H54 (cell line): Measurements from ENCODE around the gene S1PR3.

ENCODE experiments used
- DNase-seq: peaks from one replicate; pipeline ENCODE4 v3.0.0; 2011; ENCODE audit warnings: low spot score, mixed read lengths; ENCODE audit not compliant: insufficient read length
- FAIRE-seq: peaks from 3 replicates; lab custom pipeline; 2011; peaks lifted over from hg19 to GRCh38; lab: Jason Lieb, UNC
- POLR2A ChIP-seq: IDR thresholded peaks from 2 replicates; pipeline ENCODE4 v1.6.1; 2011; ENCODE audit warnings: low read depth, mild to moderate bottlenecking, low read length

Gene S1PR3

DNA sequence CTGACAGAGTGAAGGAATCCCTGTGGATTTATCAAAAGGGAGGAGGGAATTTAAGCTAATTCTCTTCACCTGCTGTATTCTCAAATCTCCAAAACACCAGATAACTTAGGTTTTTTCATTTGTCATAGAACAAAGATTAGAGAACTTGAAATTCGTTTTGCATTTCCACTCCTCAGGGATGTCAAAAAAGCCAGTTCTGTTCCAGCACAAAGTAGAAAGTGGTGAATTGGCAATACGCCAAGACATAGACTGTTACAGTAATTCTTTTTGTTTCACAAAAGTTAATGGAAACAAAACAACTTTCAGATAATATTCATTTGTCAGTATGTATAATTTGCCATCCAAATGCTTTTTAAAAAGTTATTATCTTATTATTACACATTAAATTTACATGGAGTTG is 15.0 kb downstream of the S1PR3 start:
- no peak for DNase-seq
- TF ChIP-seq POLR2A: no peak
- no peak for FAIRE-seq

- no peak for TF ChIP-seq POLR2A
- FAIRE-seq: no peak
- DNase-seq: no peak
Measured at GRCh38 chr9:89006996-89007967, 16.0 kb downstream of the S1PR3 start.

GRCh38 chr9:89008055-89008743 is 16.9 kb downstream of the S1PR3 start:
- no peak for FAIRE-seq

DNA sequence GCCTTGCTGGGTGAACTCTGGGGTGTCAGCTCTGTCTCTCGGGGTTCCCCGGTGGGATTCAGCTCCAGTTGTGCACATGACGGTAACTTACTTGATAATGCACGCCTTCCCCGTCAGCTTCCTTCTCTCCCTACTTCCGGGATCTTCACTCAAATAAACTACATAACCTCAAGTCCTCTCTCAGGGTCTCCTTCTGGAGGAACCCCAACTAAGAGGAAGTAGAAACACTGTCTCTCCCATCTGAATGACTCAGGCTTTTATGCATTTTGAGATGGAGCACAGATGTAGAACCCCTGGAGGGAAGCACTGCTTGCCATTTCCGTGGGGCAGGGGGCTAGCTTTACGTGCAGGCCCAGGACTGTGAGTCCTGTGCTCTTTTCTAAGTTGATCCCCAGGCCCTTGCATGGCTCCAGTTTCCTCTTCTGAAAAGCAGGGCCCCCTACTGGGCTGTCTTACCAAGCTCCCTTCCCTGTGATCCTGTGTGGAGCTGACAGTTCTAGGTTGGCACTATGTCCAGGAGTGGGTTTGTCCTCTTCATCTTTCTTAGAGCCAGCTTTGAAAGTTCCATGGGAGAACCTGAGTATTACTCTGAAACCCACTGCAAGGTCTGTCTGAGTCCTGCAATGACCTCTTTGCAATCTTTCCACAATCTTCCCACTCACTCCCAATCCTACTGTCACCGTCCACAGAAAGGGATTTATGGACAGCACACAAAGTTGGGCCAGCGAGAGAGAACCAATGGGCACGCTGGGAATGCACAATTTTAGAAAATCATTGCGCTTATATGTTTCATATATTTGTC is 17.7 kb downstream of the S1PR3 start:
- FAIRE-seq (no peak), DNase-seq (no peak)
- no peak for TF ChIP-seq POLR2A

More at GRCh38 chr9:89008055-89008743, 16.9 kb downstream of the S1PR3 start:
- TF ChIP-seq POLR2A: no peak
- DNase-seq: no peak

GRCh38 chr9:89009546-89009840 is 18.2 kb downstream of the S1PR3 start:
- DNase-seq (no peak), FAIRE-seq (no peak)
- TF ChIP-seq POLR2A: no peak

DNA sequence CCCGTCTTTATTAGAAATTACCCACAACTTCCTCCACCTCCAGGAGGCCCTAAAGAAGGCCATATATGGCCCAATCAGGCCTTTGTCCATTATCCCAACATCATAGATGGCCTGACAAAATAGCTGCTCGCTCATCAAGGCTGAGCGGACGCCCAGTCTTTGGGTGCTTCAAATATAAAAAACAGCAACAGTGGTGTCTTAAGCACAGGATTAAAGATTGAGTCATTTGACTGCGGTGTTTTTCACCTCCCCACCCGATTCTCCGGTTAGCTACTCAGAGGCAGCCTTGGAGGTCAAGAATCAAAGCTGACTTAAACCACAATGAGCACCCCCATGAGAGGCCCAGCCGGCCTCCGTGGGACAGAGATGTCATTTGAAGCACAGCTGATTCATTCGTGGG is 18.8 kb downstream of the S1PR3 start:
- no peak for FAIRE-seq
- DNase-seq: no peak
- TF ChIP-seq POLR2A: no peak

DNA sequence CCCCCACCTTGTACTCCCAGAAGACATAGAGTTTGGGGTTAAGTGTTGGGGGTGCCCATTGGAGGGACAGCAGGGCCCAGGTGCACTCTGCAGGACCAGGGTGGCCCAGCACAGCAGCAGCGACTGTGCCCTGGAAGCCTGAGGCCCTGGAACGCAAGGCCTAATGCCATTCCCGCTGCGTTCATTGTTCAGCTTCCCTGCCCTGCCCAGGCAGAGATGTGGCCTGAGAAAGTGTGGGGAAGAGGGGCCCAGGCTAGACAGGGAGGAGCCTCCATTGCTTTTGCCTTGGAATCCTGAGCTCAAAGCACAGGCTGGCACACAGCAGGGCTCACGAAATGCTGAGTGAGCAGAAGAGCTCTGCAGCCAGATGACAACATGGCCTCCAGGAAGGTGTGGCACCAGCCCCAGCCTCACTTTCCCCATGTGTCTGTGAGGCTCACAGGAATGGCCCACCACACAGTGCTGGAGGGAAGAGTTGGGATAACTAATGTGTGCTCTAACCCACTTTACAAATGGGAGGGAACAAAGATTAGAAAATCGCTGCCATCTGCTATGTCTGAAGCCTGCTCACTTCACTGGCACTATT is 19.4 kb downstream of the S1PR3 start:
- DNase-seq: no peak
- TF ChIP-seq POLR2A: no peak
- FAIRE-seq: no peak

GRCh38 chr9:89011683-89012082 is 20.4 kb downstream of the S1PR3 start:
- TF ChIP-seq POLR2A: no peak
- DNase-seq (no peak), FAIRE-seq (no peak)

DNA sequence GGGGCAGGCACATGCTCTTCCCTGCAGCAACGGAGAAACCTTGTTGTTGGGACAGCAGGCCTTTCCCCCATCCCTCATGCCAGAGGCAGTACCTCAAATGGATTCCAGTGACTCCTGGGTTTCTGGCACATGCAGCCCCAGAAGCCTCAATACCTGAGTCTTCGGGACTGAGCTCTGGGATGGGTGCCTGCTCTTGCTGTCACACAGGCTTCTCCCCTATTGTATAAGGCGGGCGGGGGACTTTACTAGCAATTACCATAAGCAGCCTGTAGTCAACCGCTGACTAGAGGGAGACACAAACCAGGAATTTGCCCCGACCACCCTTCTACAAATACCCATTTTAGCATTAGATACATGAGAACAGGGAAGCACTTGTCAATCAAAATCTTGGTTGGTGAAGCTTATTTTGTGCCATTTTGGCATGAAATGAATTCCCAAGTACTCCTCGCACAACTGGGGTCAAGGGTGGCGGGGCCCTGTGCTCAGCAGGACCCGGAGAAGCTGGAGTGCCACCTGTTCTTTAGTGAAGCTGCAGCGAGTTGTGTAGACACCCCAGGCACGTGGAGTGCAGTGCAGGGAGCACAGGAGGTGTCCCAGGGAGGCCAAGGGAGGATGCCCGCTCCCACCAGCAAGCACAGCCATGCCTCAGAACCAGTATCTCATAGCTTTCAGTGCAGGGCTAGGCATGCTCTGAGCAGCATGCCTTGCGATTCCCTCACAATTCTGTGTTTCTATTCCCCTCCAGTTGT is 21.2 kb downstream of the S1PR3 start:
- FAIRE-seq (no peak), DNase-seq (no peak)
- TF ChIP-seq POLR2A: no peak

DNA sequence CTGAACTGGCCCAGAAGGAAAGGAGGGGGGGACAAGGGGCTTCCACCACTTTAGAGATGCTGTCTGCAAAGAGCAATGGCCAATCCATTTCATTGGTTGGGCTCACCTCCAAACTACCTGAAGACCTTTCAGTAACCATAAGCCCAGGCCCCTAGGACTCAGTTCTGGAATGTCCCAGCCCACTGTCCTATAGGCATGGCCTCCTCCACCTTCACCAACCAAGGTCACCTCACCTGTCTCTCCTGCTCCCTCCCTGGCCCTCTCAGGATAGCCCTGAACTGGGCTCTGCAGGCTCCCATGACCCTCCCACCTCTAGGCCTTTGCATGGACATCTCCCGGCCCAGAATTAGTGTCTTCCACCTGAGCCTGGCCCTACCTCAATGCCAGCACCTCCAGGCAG is 22.4 kb downstream of the S1PR3 start:
- TF ChIP-seq POLR2A: no peak
- FAIRE-seq: no peak
- DNase-seq: no peak

- FAIRE-seq (no peak), DNase-seq (no peak)
- TF ChIP-seq POLR2A: no peak
Measured at GRCh38 chr9:89014153-89014552, 22.9 kb downstream of the S1PR3 start.

GRCh38 chr9:89015336-89015735 is 24.1 kb downstream of the S1PR3 start:
- FAIRE-seq (no peak), DNase-seq (no peak)
- no peak for TF ChIP-seq POLR2A

- no peak for FAIRE-seq
- no peak for DNase-seq
- TF ChIP-seq POLR2A: no peak
Measured at GRCh38 chr9:89020754-89021153, 29.5 kb downstream of the S1PR3 start.
